ENCODE results near the gene ZGPAT. TPM values are rescaled to one million over a fixed set of nuclear protein-coding genes. Genes with fewer than 3 reads are reported as not detected.

ZGPAT gene
- total and polyA plus RNA-seq, 9 of the 15 experiments (the other 6 are each of a cell fraction or from before 2014, with no cell fraction given) = 0.14 to 26.6 (median 7.4) TPM

- TF ChIP-seq, protein P1, sequence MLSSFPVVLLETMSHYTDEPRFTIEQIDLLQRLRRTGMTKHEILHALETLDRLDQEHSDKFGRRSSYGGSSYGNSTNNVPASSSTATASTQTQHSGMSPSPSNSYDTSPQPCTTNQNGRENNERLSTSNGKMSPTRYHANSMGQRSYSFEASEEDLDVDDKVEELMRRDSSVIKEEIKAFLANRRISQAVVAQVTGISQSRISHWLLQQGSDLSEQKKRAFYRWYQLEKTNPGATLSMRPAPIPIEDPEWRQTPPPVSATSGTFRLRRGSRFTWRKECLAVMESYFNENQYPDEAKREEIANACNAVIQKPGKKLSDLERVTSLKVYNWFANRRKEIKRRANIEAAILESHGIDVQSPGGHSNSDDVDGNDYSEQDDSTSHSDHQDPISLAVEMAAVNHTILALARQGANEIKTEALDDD (IDR thresholded peaks at IDR 0.05) = no peak
- TF ChIP-seq, protein P2, sequence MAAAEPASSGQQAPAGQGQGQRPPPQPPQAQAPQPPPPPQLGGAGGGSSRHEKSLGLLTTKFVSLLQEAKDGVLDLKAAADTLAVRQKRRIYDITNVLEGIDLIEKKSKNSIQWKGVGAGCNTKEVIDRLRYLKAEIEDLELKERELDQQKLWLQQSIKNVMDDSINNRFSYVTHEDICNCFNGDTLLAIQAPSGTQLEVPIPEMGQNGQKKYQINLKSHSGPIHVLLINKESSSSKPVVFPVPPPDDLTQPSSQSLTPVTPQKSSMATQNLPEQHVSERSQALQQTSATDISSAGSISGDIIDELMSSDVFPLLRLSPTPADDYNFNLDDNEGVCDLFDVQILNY (CRISPR knock-in tag; IDR thresholded peaks at IDR 0.05) = no peak
- TF ChIP-seq GATAD2B (IDR thresholded peaks at IDR 0.05; ENCODE audit: borderline replicate concordance) (no peak), HES1 (IDR thresholded peaks at IDR 0.05; ENCODE audit: low read depth) (no peak), ID3 (CRISPR knock-in tag; IDR thresholded peaks at IDR 0.05) (no peak), ID3 (tag; IDR thresholded peaks at IDR 0.05) (no peak), PTTG1 (tag; IDR thresholded peaks at IDR 0.05; ENCODE audit: low read depth) (no peak), ZNF766 (CRISPR knock-in tag; conservative IDR thresholded peaks at IDR 0.05) (no peak), HEY1 (CRISPR knock-in tag; IDR thresholded peaks at IDR 0.05; ENCODE audit: borderline replicate concordance) (no peak), MECOM (CRISPR knock-in tag; IDR thresholded peaks at IDR 0.05) (no peak), NR2C1 (IDR thresholded peaks at IDR 0.05) (no peak), NR2C1 (tag; IDR thresholded peaks at IDR 0.05) (0 out of 2 replicates have a peak, but pooled peaks have one; percentile 23), RAD51 (IDR thresholded peaks at IDR 0.05; ENCODE audit: borderline replicate concordance, low read depth) (no peak), CEBPB (tag; IDR thresholded peaks at IDR 0.05) (no peak), MEF2A (IDR thresholded peaks at IDR 0.05; ENCODE audit: control insufficient read depth, low read depth, low read length) (no peak), ZFPM2 (CRISPR knock-in tag; IDR thresholded peaks at IDR 0.05) (no peak), ZNF23 (CRISPR knock-in tag; IDR thresholded peaks at IDR 0.05) (no peak), ZNF274 (IDR thresholded peaks at IDR 0.05; ENCODE audit: borderline replicate concordance, low read depth, low read length) (no peak), ZFP36 (IDR thresholded peaks at IDR 0.05; ENCODE audit: low read depth, low read length, partially characterized antibody) (no peak)
- TF ChIP-seq, protein P3, sequence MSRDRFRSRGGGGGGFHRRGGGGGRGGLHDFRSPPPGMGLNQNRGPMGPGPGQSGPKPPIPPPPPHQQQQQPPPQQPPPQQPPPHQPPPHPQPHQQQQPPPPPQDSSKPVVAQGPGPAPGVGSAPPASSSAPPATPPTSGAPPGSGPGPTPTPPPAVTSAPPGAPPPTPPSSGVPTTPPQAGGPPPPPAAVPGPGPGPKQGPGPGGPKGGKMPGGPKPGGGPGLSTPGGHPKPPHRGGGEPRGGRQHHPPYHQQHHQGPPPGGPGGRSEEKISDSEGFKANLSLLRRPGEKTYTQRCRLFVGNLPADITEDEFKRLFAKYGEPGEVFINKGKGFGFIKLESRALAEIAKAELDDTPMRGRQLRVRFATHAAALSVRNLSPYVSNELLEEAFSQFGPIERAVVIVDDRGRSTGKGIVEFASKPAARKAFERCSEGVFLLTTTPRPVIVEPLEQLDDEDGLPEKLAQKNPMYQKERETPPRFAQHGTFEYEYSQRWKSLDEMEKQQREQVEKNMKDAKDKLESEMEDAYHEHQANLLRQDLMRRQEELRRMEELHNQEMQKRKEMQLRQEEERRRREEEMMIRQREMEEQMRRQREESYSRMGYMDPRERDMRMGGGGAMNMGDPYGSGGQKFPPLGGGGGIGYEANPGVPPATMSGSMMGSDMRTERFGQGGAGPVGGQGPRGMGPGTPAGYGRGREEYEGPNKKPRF (IDR thresholded peaks at IDR 0.05; ENCODE audit: low read depth, low read length) = no peak
- TF ChIP-seq, protein P4, sequence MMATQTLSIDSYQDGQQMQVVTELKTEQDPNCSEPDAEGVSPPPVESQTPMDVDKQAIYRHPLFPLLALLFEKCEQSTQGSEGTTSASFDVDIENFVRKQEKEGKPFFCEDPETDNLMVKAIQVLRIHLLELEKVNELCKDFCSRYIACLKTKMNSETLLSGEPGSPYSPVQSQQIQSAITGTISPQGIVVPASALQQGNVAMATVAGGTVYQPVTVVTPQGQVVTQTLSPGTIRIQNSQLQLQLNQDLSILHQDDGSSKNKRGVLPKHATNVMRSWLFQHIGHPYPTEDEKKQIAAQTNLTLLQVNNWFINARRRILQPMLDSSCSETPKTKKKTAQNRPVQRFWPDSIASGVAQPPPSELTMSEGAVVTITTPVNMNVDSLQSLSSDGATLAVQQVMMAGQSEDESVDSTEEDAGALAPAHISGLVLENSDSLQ (IDR thresholded peaks at IDR 0.05) = no peak
Measured at GRCh38 chr20:63686492-63687321, 21.1 kb upstream of the ZGPAT start (continued).
